Body of pancreas (tissue), 4 donors: ENCODE measurements around the gene OR52M1.

Experiments used
- POLR2A ChIP-seq, 3 donors: fragments of 450-650 bp; IDR thresholded peaks; one replicate each; pipeline ENCODE4 v1.6.1; 2016; ENCODE audit warnings: antibody characterized with exemption in 3 of 3, mild to moderate bottlenecking in 2 of 3
- TF ChIP-seq, protein P1 (sequence below), 7 experiments: fragments of 450-650 bp in 4 of 7; fragments of 200-600 bp in 3 of 7; sonication (generic) in 3 of 7; IDR thresholded peaks; one replicate each; pipeline ENCODE4 v1.5.1; 2016 to 2019; ENCODE audit warnings: antibody characterized with exemption in 7 of 7

DNA sequence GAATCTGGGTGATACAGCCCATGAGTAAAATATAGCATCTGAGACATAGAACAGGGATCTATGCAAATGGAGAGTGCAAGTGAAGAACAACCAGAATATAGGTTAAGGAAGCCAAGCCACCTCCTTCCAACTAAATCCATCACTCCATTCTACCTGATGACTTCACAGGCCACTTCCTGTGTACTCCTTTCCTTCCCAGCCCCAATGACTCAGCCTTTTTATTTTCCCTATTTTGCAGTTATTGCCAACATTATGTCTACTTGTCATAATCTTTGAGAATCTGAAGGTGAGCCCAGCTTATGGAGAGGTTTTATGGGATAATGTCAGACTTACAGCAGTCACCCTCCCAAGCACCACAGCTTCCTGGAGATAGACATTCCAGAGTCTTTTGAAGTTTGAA lies 1.4 kb upstream of the OR52M1 start:
- TF ChIP-seq, protein P1, sequence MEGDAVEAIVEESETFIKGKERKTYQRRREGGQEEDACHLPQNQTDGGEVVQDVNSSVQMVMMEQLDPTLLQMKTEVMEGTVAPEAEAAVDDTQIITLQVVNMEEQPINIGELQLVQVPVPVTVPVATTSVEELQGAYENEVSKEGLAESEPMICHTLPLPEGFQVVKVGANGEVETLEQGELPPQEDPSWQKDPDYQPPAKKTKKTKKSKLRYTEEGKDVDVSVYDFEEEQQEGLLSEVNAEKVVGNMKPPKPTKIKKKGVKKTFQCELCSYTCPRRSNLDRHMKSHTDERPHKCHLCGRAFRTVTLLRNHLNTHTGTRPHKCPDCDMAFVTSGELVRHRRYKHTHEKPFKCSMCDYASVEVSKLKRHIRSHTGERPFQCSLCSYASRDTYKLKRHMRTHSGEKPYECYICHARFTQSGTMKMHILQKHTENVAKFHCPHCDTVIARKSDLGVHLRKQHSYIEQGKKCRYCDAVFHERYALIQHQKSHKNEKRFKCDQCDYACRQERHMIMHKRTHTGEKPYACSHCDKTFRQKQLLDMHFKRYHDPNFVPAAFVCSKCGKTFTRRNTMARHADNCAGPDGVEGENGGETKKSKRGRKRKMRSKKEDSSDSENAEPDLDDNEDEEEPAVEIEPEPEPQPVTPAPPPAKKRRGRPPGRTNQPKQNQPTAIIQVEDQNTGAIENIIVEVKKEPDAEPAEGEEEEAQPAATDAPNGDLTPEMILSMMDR (IDR thresholded peaks at IDR 0.05) = no peak
- TF ChIP-seq POLR2A (IDR thresholded peaks at IDR 0.05) = no peak
